HepG2 (cell line): ENCODE results near the gene KLHL40. TPM values are rescaled to one million over a fixed set of nuclear protein-coding genes. Genes with fewer than 3 reads are reported as not detected.
A peak's percentile ranks its signal among the peaks of the same experiment; 100 is the strongest.

Source experiments
- ADNP ChIP-seq: sonication (generic); formaldehyde crosslinking; IDR thresholded peaks from 2 replicates; pipeline ENCODE4 v1.4.0; 2020; ENCODE audit warnings: missing genetic modification reagents
- HIVEP1 ChIP-seq: sonication (generic); formaldehyde crosslinking; IDR thresholded peaks from 2 replicates; pipeline ENCODE4 v1.4.0; 2020; ENCODE audit warnings: mild to moderate bottlenecking, missing genetic modification reagents
- IRX3 ChIP-seq: sonication (generic); formaldehyde crosslinking; IDR thresholded peaks from 2 replicates; pipeline ENCODE4 v1.8.1; 2023; ENCODE audit warnings: mild to moderate bottlenecking, low read depth, missing genetic modification reagents, borderline replicate concordance
- KLF12 ChIP-seq: sonication (generic); formaldehyde crosslinking; IDR thresholded peaks from 2 replicates; pipeline ENCODE4 v1.4.0; 2020; ENCODE audit warnings: missing genetic modification reagents, borderline replicate concordance
- KLF9 ChIP-seq: IDR thresholded peaks from 2 replicates; pipeline ENCODE4 v1.6.1; 2016; ENCODE audit warnings: low read depth
- MYNN ChIP-seq: sonication (generic); formaldehyde crosslinking; IDR thresholded peaks from 2 replicates; pipeline ENCODE4 v1.4.0; 2020; ENCODE audit warnings: mild to moderate bottlenecking, low read depth, missing genetic modification reagents
- SOX13 ChIP-seq, 3 experiments: fragments of 450-650 bp in 1 of 3; sonication (generic) in 1 of 3; formaldehyde crosslinking in 1 of 3; IDR thresholded peaks in 2 of 3; conservative IDR thresholded peaks in 1 of 3; 2 replicates each; pipeline versions ENCODE4 v1.5.0 to v1.6.1; 2016 to 2020; ENCODE audit warnings: antibody characterized with exemption in 1 of 3, mild to moderate bottlenecking in 1 of 3, missing compliant biosample characterization in 1 of 3, missing genetic modification reagents in 1 of 3, moderate library complexity in 1 of 3
- TAF15 ChIP-seq: fragments of 200-400 bp; formaldehyde crosslinking; IDR thresholded peaks from one replicate; pipeline ENCODE4 v1.6.1; 2018; ENCODE audit warnings: mild to moderate bottlenecking, low read depth, low read length; ENCODE audit not compliant: poor library complexity, severe bottlenecking
- ZFP36L2 ChIP-seq: sonication (generic); formaldehyde crosslinking; IDR thresholded peaks from 2 replicates; pipeline ENCODE4 v1.4.0; 2020; ENCODE audit warnings: missing genetic modification reagents
- ZFY ChIP-seq: sonication (generic); formaldehyde crosslinking; IDR thresholded peaks from 2 replicates; pipeline ENCODE4 v1.4.0; 2020; ENCODE audit warnings: missing genetic modification reagents
- ZMYM3 ChIP-seq: sonication (generic); formaldehyde crosslinking; IDR thresholded peaks from 2 replicates; pipeline ENCODE4 v1.5.1; 2020; ENCODE audit warnings: mild to moderate bottlenecking, missing genetic modification reagents
- ZNF296 ChIP-seq: sonication (generic); formaldehyde crosslinking; conservative IDR thresholded peaks from 2 replicates; pipeline ENCODE4 v1.5.0; 2020; ENCODE audit warnings: mild to moderate bottlenecking, missing genetic modification reagents
- ZNF354B ChIP-seq: sonication (generic); formaldehyde crosslinking; IDR thresholded peaks from 2 replicates; pipeline ENCODE4 v1.8.0; 2022; ENCODE audit warnings: mild to moderate bottlenecking, missing genetic modification reagents
- ZNF431 ChIP-seq: sonication (generic); formaldehyde crosslinking; IDR thresholded peaks from 2 replicates; pipeline ENCODE4 v1.9.0; 2022; ENCODE audit warnings: missing genetic modification reagents, low read depth, mild to moderate bottlenecking, borderline replicate concordance
- ZNF552 ChIP-seq: sonication (generic); formaldehyde crosslinking; IDR thresholded peaks from 2 replicates; pipeline ENCODE4 v1.9.0; 2022; ENCODE audit warnings: missing genetic modification reagents, mild to moderate bottlenecking, borderline replicate concordance
- ZNF7 ChIP-seq: IDR thresholded peaks from 2 replicates; pipeline ENCODE4 v1.6.1; 2016; ENCODE audit warnings: missing biosample characterization, missing genetic modification reagents
- ZNF768 ChIP-seq: sonication (generic); formaldehyde crosslinking; IDR thresholded peaks from 2 replicates; pipeline ENCODE4 v1.4.0; 2020; ENCODE audit warnings: missing genetic modification reagents
- ZNF772 ChIP-seq: sonication (generic); formaldehyde crosslinking; IDR thresholded peaks from 2 replicates; pipeline ENCODE4 v1.5.0; 2020; ENCODE audit warnings: mild to moderate bottlenecking, missing genetic modification reagents
- ZNF83 ChIP-seq: sonication (generic); formaldehyde crosslinking; IDR thresholded peaks from 2 replicates; pipeline ENCODE4 v1.4.0; 2020; ENCODE audit warnings: missing genetic modification reagents, mild to moderate bottlenecking, borderline replicate concordance
- ZNF879 ChIP-seq: sonication (generic); formaldehyde crosslinking; IDR thresholded peaks from 2 replicates; pipeline ENCODE4 v1.8.1; 2023; ENCODE audit warnings: missing genetic modification reagents
- ZSCAN21 ChIP-seq: sonication (generic); formaldehyde crosslinking; IDR thresholded peaks from 2 replicates; pipeline ENCODE4 v1.8.0; 2022; ENCODE audit warnings: mild to moderate bottlenecking, missing genetic modification reagents, moderate library complexity, borderline replicate concordance
- polyA plus RNA-seq, 8 experiments: library from polyadenylated mRNA; depleted of rRNA in 3 of 8; stranded (reverse) in 7 of 8; unstranded in 1 of 8; fragments of >200 nt; fragmentation: Illumina TruSeq in 4 of 8; extraction: Trizol in 4 of 8; gene quantifications; 2 replicates each; pipeline versions ENCODE4 v1.2.1 to v1.2.3, GENCODE V29; 2011 to 2016; ENCODE audit warnings: low read depth in 4 of 8, missing spikeins in 1 of 8, mixed read lengths in 1 of 8; ENCODE audit not compliant: insufficient read depth in 1 of 8
- total RNA-seq, 5 experiments: library from RNA; depleted of rRNA; stranded (reverse); fragments of >200 nt; fragmentation: Illumina TruSeq; extraction: Trizol; gene quantifications; 2 replicates each; pipeline ENCODE4 v1.2.3, GENCODE V29; 2016; ENCODE audit warnings: low read depth in 1 of 5
- TF ChIP-seq, protein P1 (sequence below): sonication (generic); formaldehyde crosslinking; IDR thresholded peaks from 2 replicates; pipeline ENCODE4 v1.8.1; 2022; ENCODE audit warnings: low read depth, mild to moderate bottlenecking, missing genetic modification reagents
- TF ChIP-seq, protein P2 (sequence below): sonication (generic); formaldehyde crosslinking; IDR thresholded peaks from 2 replicates; pipeline ENCODE4 v1.4.0; 2020; ENCODE audit warnings: missing genetic modification reagents
- TF ChIP-seq, protein P3 (sequence below): sonication (generic); IDR thresholded peaks from 2 replicates; pipeline ENCODE4 v1.6.1; 2016; ENCODE audit warnings: low read depth, borderline replicate concordance

The KLHL40 gene
- total and polyA plus RNA-seq, 2 of the 13 experiments (the other 11 are each of a cell fraction or from before 2014, with no cell fraction given), result not detected

DNA sequence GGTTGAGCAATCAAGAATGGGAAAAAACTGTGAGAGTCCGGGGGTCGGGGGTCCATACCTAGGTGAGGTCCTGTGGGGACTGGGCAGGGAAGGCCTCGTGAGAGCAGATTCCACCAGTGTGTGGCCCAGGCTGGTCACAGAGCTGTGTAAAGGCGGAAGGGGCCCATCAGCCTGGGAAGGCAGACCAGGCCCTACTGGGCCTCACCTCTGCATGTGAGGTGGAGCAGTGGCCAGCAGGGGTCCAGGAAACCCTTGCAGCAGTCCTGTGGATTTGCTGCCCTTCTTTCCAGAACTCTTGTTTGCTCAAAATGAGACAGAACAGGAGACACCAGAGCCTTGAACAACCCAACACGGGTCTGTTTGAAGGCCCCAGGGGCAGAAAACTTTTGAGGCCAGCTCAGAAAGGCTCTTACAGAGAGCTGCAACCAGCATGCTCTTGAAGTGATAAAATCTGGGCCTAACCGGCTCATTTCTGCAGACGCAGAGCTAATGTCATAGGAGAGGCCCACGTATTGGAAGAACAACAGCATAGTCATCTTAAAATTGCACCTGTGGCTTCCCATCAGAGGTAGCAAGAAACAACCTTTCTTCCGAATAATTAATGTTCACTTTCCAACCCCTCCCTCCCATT, 47.6 kb downstream of the KLHL40 start (continued):
- 0 out of 2 replicates have a peak, but pooled peaks have one; percentile 16 for TF ChIP-seq ADNP (CRISPR knock-in tag)
- 0 out of 2 replicates have a peak, but pooled peaks have one; percentile 16 for TF ChIP-seq ZNF83 (CRISPR knock-in tag)
- TF ChIP-seq ZNF552 (CRISPR knock-in tag), result no peak
- TF ChIP-seq HIVEP1 (CRISPR knock-in tag), result no peak
- TF ChIP-seq TAF15, result no peak
- TF ChIP-seq ZMYM3, result 0 out of 2 replicates have a peak, but pooled peaks have one; percentile 11
- TF ChIP-seq, protein P1, sequence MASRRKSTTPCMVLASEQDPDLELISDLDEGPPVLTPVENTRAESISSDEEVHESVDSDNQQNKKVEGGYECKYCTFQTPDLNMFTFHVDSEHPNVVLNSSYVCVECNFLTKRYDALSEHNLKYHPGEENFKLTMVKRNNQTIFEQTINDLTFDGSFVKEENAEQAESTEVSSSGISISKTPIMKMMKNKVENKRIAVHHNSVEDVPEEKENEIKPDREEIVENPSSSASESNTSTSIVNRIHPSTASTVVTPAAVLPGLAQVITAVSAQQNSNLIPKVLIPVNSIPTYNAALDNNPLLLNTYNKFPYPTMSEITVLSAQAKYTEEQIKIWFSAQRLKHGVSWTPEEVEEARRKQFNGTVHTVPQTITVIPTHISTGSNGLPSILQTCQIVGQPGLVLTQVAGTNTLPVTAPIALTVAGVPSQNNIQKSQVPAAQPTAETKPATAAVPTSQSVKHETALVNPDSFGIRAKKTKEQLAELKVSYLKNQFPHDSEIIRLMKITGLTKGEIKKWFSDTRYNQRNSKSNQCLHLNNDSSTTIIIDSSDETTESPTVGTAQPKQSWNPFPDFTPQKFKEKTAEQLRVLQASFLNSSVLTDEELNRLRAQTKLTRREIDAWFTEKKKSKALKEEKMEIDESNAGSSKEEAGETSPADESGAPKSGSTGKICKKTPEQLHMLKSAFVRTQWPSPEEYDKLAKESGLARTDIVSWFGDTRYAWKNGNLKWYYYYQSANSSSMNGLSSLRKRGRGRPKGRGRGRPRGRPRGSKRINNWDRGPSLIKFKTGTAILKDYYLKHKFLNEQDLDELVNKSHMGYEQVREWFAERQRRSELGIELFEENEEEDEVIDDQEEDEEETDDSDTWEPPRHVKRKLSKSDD (CRISPR knock-in tag), result no peak
- no peak for TF ChIP-seq MYNN (CRISPR knock-in tag)
- TF ChIP-seq ZNF879 (CRISPR knock-in tag), result no peak
- TF ChIP-seq KLF12 (CRISPR knock-in tag), result no peak
- no peak for TF ChIP-seq ZSCAN21 (CRISPR knock-in tag)
- TF ChIP-seq ZFY, result peak; percentile 89
- TF ChIP-seq IRX3 (CRISPR knock-in tag), result no peak
- TF ChIP-seq ZNF354B, result no peak
- no peak for TF ChIP-seq KLF9 (CRISPR knock-in tag)
- TF ChIP-seq SOX13 (IDR thresholded peaks at IDR 0.05), result no peak
- peak in 1 of 2 experiments; percentile 37; a peak in 2 of 4 replicates for TF ChIP-seq SOX13 (CRISPR knock-in tag; conservative IDR thresholded peaks at IDR 0.05 in 1 of 2, IDR thresholded peaks at IDR 0.05 in 1 of 2)
- peak; percentile 55; the same call in 1 of the 2 replicates for TF ChIP-seq ZNF768 (CRISPR knock-in tag)
- TF ChIP-seq ZNF772 (CRISPR knock-in tag), result no peak
- no peak for TF ChIP-seq ZNF431 (CRISPR knock-in tag)
- TF ChIP-seq, protein P2, sequence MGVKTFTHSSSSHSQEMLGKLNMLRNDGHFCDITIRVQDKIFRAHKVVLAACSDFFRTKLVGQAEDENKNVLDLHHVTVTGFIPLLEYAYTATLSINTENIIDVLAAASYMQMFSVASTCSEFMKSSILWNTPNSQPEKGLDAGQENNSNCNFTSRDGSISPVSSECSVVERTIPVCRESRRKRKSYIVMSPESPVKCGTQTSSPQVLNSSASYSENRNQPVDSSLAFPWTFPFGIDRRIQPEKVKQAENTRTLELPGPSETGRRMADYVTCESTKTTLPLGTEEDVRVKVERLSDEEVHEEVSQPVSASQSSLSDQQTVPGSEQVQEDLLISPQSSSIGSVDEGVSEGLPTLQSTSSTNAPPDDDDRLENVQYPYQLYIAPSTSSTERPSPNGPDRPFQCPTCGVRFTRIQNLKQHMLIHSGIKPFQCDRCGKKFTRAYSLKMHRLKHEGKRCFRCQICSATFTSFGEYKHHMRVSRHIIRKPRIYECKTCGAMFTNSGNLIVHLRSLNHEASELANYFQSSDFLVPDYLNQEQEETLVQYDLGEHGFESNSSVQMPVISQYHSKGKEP, result no peak
- no peak for TF ChIP-seq ZNF7 (CRISPR knock-in tag)
- no peak for TF ChIP-seq ZNF296 (CRISPR knock-in tag)
- TF ChIP-seq ZFP36L2 (CRISPR knock-in tag), result no peak
- TF ChIP-seq, protein P3, sequence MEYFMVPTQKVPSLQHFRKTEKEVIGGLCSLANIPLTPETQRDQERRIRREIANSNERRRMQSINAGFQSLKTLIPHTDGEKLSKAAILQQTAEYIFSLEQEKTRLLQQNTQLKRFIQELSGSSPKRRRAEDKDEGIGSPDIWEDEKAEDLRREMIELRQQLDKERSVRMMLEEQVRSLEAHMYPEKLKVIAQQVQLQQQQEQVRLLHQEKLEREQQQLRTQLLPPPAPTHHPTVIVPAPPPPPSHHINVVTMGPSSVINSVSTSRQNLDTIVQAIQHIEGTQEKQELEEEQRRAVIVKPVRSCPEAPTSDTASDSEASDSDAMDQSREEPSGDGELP, result 0 out of 2 replicates have a peak, but pooled peaks have one; percentile 5
- TF ChIP-seq, all 625 proteins: peak for 79
